ENCODE measurements around the gene SLC15A3. TPM values are rescaled to one million over a fixed set of nuclear protein-coding genes. Genes with fewer than 3 reads are reported as not detected.
"Not testable (repeated sequence)": the region's sequence is repeated elsewhere in the genome, so short reads cannot be mapped to it uniquely, and the experiment has no call there.

Gene SLC15A3
- total RNA-seq, 1 experiment from 2014 or later, result 10.2 TPM

- no peak for DNase-seq (ENCODE audit: low spot score)
- ChIA-PET CTCF (interaction anchor here (0.6 kb wide), 1 partner anchor 65 kb away, joined by 3 read pairs; no protein-coding TSS in a partner anchor), POLR2A (no interaction called here)
- no peak overlapping the region for H3K27ac Mint-ChIP-seq
- no peaks in the 10 kb centered on the region for H3K36me3 Mint-ChIP-seq
- H3K4me3 Mint-ChIP-seq, result no peak overlapping the region
- ATAC-seq, result no peak
- H3K27me3 Mint-ChIP-seq (ENCODE audit: low read depth), result no peaks in the 10 kb centered on the region
- TF ChIP-seq, protein P1, sequence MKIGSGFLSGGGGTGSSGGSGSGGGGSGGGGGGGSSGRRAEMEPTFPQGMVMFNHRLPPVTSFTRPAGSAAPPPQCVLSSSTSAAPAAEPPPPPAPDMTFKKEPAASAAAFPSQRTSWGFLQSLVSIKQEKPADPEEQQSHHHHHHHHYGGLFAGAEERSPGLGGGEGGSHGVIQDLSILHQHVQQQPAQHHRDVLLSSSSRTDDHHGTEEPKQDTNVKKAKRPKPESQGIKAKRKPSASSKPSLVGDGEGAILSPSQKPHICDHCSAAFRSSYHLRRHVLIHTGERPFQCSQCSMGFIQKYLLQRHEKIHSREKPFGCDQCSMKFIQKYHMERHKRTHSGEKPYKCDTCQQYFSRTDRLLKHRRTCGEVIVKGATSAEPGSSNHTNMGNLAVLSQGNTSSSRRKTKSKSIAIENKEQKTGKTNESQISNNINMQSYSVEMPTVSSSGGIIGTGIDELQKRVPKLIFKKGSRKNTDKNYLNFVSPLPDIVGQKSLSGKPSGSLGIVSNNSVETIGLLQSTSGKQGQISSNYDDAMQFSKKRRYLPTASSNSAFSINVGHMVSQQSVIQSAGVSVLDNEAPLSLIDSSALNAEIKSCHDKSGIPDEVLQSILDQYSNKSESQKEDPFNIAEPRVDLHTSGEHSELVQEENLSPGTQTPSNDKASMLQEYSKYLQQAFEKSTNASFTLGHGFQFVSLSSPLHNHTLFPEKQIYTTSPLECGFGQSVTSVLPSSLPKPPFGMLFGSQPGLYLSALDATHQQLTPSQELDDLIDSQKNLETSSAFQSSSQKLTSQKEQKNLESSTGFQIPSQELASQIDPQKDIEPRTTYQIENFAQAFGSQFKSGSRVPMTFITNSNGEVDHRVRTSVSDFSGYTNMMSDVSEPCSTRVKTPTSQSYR (CRISPR knock-in tag; IDR thresholded peaks at IDR 0.05), result no peak
- TF ChIP-seq SMAD3 (CRISPR knock-in tag; IDR thresholded peaks at IDR 0.05; ENCODE audit: borderline replicate concordance) (no peak), HMGA2 (CRISPR knock-in tag; IDR thresholded peaks at IDR 0.05) (no peak)
- H3K9me3 Mint-ChIP-seq, result no peaks in the 10 kb centered on the region
- H3K4me1 Mint-ChIP-seq, result no peaks in the 10 kb centered on the region
Measured at GRCh38 chr11:60977224-60977623, 25.2 kb upstream of the SLC15A3 start.

GRCh38 chr11:60974726-60975125 lies 22.8 kb upstream of the SLC15A3 start:
- no peak overlapping the region for H3K4me3 Mint-ChIP-seq
- peaks cover 5% of the 10 kb centered on the region; the same call in 1 of the 2 replicates for H3K27me3 Mint-ChIP-seq (ENCODE audit: low read depth)
- H3K27ac Mint-ChIP-seq, result no peak overlapping the region
- POLR2A ChIA-PET, result no interaction called here
- H3K4me1 Mint-ChIP-seq, result no peaks in the 10 kb centered on the region
- DNase-seq (ENCODE audit: low spot score) (no peak), ATAC-seq (no peak)
- no peaks in the 10 kb centered on the region for H3K9me3 Mint-ChIP-seq
- no peaks in the 10 kb centered on the region for H3K36me3 Mint-ChIP-seq
- CTCF ChIA-PET, result no interaction called here
- TF ChIP-seq ESRRA (CRISPR knock-in tag; IDR thresholded peaks at IDR 0.05; ENCODE audit: borderline replicate concordance) (no peak), CREB1 (CRISPR knock-in tag; IDR thresholded peaks at IDR 0.05) (no peak), TEAD4 (CRISPR knock-in tag; IDR thresholded peaks at IDR 0.05) (no peak), ATF6 (CRISPR knock-in tag; IDR thresholded peaks at IDR 0.05) (no peak), ZNF423 (CRISPR knock-in tag; IDR thresholded peaks at IDR 0.05) (no peak), ZNF671 (CRISPR knock-in tag; IDR thresholded peaks at IDR 0.05) (no peak), NR1H2 (CRISPR knock-in tag; IDR thresholded peaks at IDR 0.05) (no peak), PRDM15 (CRISPR knock-in tag; IDR thresholded peaks at IDR 0.05) (no peak)
- TF ChIP-seq, protein P2, sequence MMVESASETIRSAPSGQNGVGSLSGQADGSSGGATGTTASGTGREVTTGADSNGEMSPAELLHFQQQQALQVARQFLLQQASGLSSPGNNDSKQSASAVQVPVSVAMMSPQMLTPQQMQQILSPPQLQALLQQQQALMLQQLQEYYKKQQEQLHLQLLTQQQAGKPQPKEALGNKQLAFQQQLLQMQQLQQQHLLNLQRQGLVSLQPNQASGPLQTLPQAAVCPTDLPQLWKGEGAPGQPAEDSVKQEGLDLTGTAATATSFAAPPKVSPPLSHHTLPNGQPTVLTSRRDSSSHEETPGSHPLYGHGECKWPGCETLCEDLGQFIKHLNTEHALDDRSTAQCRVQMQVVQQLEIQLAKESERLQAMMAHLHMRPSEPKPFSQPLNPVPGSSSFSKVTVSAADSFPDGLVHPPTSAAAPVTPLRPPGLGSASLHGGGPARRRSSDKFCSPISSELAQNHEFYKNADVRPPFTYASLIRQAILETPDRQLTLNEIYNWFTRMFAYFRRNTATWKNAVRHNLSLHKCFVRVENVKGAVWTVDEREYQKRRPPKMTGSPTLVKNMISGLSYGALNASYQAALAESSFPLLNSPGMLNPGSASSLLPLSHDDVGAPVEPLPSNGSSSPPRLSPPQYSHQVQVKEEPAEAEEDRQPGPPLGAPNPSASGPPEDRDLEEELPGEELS (CRISPR knock-in tag; IDR thresholded peaks at IDR 0.05), result no peak

DNA sequence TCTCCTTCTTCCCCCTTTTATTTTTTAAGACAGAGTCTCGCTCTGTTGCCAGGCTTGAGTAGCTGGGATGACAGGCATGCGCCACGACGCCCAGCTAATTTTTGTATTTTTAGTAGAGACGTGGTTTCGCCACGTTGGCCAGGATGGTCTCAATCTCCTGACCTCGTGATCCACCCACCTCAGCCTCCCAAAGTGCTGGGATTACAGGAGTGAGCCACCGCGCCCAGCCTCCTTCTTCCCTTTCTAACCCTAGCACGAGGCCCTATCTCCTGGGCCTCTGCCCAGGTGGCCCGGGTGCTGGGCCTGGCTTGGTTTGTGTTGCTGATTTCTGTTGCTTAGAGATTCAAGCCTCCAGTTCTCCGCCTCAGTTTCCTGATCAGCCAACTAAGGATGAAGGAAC lies 22.3 kb upstream of the SLC15A3 start:
- CTCF ChIA-PET, result interaction anchor here (0.6 kb wide), 1 partner anchor 12 kb away, joined by 9 read pairs; no protein-coding TSS in a partner anchor
- H3K36me3 Mint-ChIP-seq; DNase-seq (ENCODE audit: low spot score); H3K27me3 Mint-ChIP-seq (ENCODE audit: low read depth); H3K9me3 Mint-ChIP-seq; POLR2A ChIA-PET; H3K4me3 Mint-ChIP-seq; H3K27ac Mint-ChIP-seq; ATAC-seq; H3K4me1 Mint-ChIP-seq: not testable (repeated sequence)
